Heart right ventricle (tissue), 16 donors: ENCODE measurements around the gene GSTK1. TPM values are rescaled to one million over a fixed set of nuclear protein-coding genes. Genes with fewer than 3 reads are reported as not detected.

ENCODE experiments used
- ATAC-seq, 8 donors: fragments of 200-7000 bp; cut with Tn5 transposase; one replicate each; pipeline ENCODE4 v1.9.1; 2020; ENCODE audit warnings: mild to moderate bottlenecking in 8 of 8, moderate library complexity in 8 of 8, moderate number of reproducible peaks in 1 of 8
- DNase-seq, 2 donors: peaks; one replicate each; pipeline ENCODE4 v3.0.0-alpha.2; 2020
- H3K27ac ChIP-seq, 10 donors: fragments of 200-600 bp; sonication (generic) in 2 of 10; one replicate each; pipeline versions ENCODE4 v1.5.0 to v1.8.0; 2020 to 2022; ENCODE audit warnings: mild to moderate bottlenecking in 3 of 10
- H3K27me3 ChIP-seq, 7 donors: fragments of 200-600 bp; one replicate each; pipeline ENCODE4 v1.8.0; 2021 to 2022; ENCODE audit warnings: mild to moderate bottlenecking in 2 of 7
- H3K36me3 ChIP-seq, 9 donors: fragments of 200-600 bp; sonication (generic) in 1 of 9; one replicate each; pipeline versions ENCODE4 v1.5.0 to v1.8.0; 2020 to 2022; ENCODE audit warnings: mild to moderate bottlenecking in 2 of 9
- H3K4me1 ChIP-seq, 9 donors: fragments of 200-600 bp; sonication (generic) in 1 of 9; one replicate each; pipeline versions ENCODE4 v1.5.0 to v1.8.0; 2020 to 2022; ENCODE audit warnings: mild to moderate bottlenecking in 4 of 9
- H3K4me3 ChIP-seq, 10 donors: fragments of 200-600 bp; sonication (generic) in 2 of 10; one replicate each; pipeline versions ENCODE4 v1.5.0 to v1.8.0; 2020 to 2022; ENCODE audit warnings: mild to moderate bottlenecking in 7 of 10, moderate library complexity in 2 of 10
- H3K9me3 ChIP-seq, 11 donors: fragments of 200-600 bp in 10 of 11; sonication (generic) in 2 of 11; one replicate each; pipeline versions ENCODE4 v1.5.0 to v1.8.0; 2013 to 2022; ENCODE audit warnings: mild to moderate bottlenecking in 2 of 11, control low read depth in 1 of 11, moderate library complexity in 1 of 11
- WGBS, 2 donors: extraction: QIAGEN DNeasy Blood & Tissue Kit; methylation state at CpG; one replicate each; pipeline ENCODE4 v1.1.7; 2013; ENCODE audit warnings: inconsistent platforms in 1 of 2; 5-methylcytosine and 5-hydroxymethylcytosine counted together
- intact Hi-C, 10 donors: fragments of 100-400 bp; cut with DNase I; formaldehyde crosslinking; loops; one replicate each; pipeline versions ENCODE4 v1.11.1 to v1.14.2; 2022
- polyA plus RNA-seq, 2 donors: library from polyadenylated mRNA; stranded (reverse); fragments of 200-250 nt; gene quantifications; one replicate each; pipeline ENCODE4 v1.2.3, GENCODE V29; 2013
- total RNA-seq, 10 donors: library from RNA; stranded (reverse); fragmentation: NEBNext Ultra II Directional in 3 of 10; extraction: Animal tissue kit (Norgen Biotek cat#: 25700) in 3 of 10; gene quantifications; one replicate each; pipeline versions ENCODE4 v1.2.1 to v1.2.4, GENCODE V29; 2021 to 2023
- TF ChIP-seq, protein P1 (sequence below), 9 donors: fragments of 200-600 bp; sonication (generic) in 2 of 9; IDR thresholded peaks; one replicate each; pipeline versions ENCODE4 v1.5.0 to v1.8.0; 2021 to 2022; ENCODE audit warnings: antibody characterized with exemption in 9 of 9, mild to moderate bottlenecking in 5 of 9, moderate library complexity in 1 of 9
- donor health status: Arrhythmogenic right ventricular cardiomyopathy.
- donor health status: ischemic (EF 13 %, LVEDD 7.1; RV severe dilation, severe dysfunction).
- donor health status: healthy with polysubstance abuse.
- donor health status: DM: no; HTN: yes; CAD: no.
- donor health status: DM: no; HTN: no; CAD: no.
- donor health status: ischemic (EF 25% LVEDD 6.9; RV normal size, moderate dysfunction).
- donor health status: ischemic (EF 25% LVEDD 5.7; RV mildly dilated, moderate dysfunction).
- donor health status: healthy.
- donor health status: DM: yes; HTN: yes; CAD: no.
- donor health status: Ischemic cardiomyopathy.
- donor health status: ischemic (EF 35%, LVEDD 5.7; RV mildly dilated, moderate dysfunction).
- donor health status: nonischemic (EF 11% LVEDD 7.7; RV severe dilation, severe dysfunction).
- donor health status: DM: yes; HTN: yes; CAD: no.
- donor health status: PGD.
- donor health status: ischemic (EF 29% LVEDD 5.4; RV normal size, mild dysfunction).
- donor health status: nonischemic (EF 23%, LVEDD 6.1; RV moderate dilation, normal function).

GSTK1 gene
- total and polyA plus RNA-seq, 12 donors = 136 to 317 (median 269) TPM

DNA sequence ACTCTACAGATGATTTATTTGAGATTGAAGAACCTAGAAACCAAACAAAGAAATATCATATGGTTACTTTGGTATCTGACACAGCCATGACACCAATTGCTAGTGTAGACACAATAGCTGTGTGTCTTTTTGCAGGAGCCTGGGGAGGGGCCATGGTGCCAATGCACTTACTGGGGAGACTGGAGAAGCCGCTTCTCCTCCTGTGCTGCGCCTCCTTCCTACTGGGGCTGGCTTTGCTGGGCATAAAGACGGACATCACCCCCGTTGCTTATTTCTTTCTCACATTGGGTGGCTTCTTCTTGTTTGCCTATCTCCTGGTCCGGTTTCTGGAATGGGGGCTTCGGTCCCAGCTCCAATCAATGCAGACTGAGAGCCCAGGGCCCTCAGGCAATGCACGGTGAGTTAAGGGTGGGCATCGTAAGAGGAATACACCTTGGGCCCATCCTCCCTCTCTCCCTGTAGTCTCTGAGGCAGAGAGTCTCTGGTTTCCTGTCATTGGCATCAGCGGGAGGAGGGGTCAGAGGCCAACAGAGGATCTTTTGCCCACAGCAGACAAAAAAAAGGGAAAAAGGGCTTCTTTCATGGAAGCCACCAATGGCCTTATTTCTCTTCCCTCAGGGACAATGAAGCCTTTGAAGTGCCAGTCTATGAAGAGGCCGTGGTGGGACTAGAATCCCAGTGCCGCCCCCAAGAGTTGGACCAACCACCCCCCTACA is 22.7 kb downstream of the GSTK1 start:
- WGBS, 2 donors = 92% methylated on average over 11 of the region's 11 CpGs
- H3K27me3 ChIP-seq = no peaks in the 10 kb centered on the region
- peak overlapping the region in 8 of 10 donors; percentile 9 to 99 (median 56) for H3K27ac ChIP-seq
- TF ChIP-seq, protein P1, sequence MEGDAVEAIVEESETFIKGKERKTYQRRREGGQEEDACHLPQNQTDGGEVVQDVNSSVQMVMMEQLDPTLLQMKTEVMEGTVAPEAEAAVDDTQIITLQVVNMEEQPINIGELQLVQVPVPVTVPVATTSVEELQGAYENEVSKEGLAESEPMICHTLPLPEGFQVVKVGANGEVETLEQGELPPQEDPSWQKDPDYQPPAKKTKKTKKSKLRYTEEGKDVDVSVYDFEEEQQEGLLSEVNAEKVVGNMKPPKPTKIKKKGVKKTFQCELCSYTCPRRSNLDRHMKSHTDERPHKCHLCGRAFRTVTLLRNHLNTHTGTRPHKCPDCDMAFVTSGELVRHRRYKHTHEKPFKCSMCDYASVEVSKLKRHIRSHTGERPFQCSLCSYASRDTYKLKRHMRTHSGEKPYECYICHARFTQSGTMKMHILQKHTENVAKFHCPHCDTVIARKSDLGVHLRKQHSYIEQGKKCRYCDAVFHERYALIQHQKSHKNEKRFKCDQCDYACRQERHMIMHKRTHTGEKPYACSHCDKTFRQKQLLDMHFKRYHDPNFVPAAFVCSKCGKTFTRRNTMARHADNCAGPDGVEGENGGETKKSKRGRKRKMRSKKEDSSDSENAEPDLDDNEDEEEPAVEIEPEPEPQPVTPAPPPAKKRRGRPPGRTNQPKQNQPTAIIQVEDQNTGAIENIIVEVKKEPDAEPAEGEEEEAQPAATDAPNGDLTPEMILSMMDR (IDR thresholded peaks at IDR 0.05) = no peak
- H3K4me3 ChIP-seq = peak overlapping the region in 3 of 10 donors; percentile 37 to 41 (median 38)
- intact Hi-C loops = loop anchor here in 3 of 10 donors (2.0 to 5.0 kb wide), 2 partner anchors 21 to 44 kb away; no protein-coding TSS in a partner anchor
- ATAC-seq = no peak
- peaks cover 0 to 9% (median 0%) of the 10 kb centered on the region in 9 donors for H3K36me3 ChIP-seq
- DNase-seq = no peak
- H3K4me1 ChIP-seq = peaks cover 0 to 65% (median 37%) of the 10 kb centered on the region in 9 donors
- no peaks in the 10 kb centered on the region for H3K9me3 ChIP-seq

DNA sequence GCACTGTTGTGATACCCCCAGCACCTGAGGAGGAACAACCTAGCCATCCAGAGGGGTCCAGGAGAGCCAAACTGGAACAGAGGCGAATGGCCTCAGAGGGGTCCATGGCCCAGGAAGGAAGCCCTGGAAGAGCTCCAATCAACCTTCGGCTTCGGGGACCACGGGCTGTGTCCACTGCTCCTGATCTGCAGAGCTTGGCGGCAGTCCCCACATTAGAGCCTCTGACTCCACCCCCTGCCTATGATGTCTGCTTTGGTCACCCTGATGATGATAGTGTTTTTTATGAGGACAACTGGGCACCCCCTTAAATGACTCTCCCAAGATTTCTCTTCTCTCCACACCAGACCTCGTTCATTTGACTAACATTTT is 23.3 kb downstream of the GSTK1 start:
- no peaks in the 10 kb centered on the region for H3K9me3 ChIP-seq
- 85 to 96% methylated on average over 6 of the region's 6 CpGs for WGBS, 2 donors
- peaks cover 0 to 69% (median 41%) of the 10 kb centered on the region in 9 donors for H3K4me1 ChIP-seq
- H3K27ac ChIP-seq = peak overlapping the region in 3 of 10 donors; percentile 96 to 99 (median 96)
- peaks cover 0 to 14% (median 0%) of the 10 kb centered on the region in 9 donors for H3K36me3 ChIP-seq
- ATAC-seq (no peak), DNase-seq (no peak)
- intact Hi-C loops = loop anchor here in 2 of 10 donors (5.0 kb wide), 1 partner anchor 44 kb away; no protein-coding TSS in a partner anchor
- H3K27me3 ChIP-seq = no peaks in the 10 kb centered on the region
- TF ChIP-seq, protein P1 (IDR thresholded peaks at IDR 0.05) = no peak
- no peak overlapping the region for H3K4me3 ChIP-seq

DNA sequence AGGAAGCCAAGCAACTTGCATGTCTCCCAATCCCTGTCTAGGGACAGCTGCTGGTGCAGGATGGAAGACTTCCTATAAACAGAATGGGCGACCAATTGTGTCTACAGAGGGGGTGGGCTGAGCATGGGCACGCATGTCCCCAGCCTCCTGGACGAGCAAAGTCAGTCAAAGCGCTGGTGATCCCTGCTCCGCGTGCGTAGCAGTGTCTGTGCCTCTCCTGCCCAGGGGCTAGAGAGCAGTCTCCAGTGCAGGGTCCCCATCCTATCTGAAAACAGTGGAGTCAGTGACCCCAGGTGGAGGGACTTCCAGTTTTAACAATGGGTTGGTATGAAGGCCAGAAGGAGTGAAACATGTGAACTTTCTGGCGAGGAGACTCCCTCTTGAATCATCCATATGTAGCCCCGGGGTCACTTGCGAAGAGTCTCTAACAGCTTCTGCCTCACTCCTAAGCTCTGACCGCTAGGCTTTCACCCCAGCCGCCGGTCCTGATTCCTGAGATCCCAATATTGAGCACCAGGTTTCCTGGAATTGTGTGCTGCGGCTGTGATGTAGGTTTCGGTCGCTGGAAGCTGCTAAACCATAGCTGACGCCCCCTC is 24.2 kb downstream of the GSTK1 start:
- Histone ChIP-seq H3K36me3 (peaks cover 0 to 24% (median 4%) of the 10 kb centered on the region in 9 donors), H3K27ac (peak overlapping the region; percentile 1 to 99 (median 96)), H3K27me3 (no peaks in the 10 kb centered on the region), H3K9me3 (no peaks in the 10 kb centered on the region), H3K4me3 (peak overlapping the region; percentile 8 to 100 (median 96)), H3K4me1 (peaks cover 0 to 69% (median 41%) of the 10 kb centered on the region in 9 donors)
- no peak for DNase-seq
- no peak for ATAC-seq
- 64 to 67% methylated on average over 17 of the region's 17 CpGs for WGBS, 2 donors
- intact Hi-C loops = loop anchor here in 2 of 10 donors (5.0 kb wide), 1 partner anchor 45 kb away; no protein-coding TSS in a partner anchor
- TF ChIP-seq, protein P1 (IDR thresholded peaks at IDR 0.05) = peak in 1 of 9 donors; percentile 15
